Measurements from ENCODE around the gene HHATL.

The HHATL gene

GRCh38 chr3:42682301-42683070, 20.1 kb downstream of the HHATL start:
- DNase-seq, result no peak

- DNase-seq, result no peak
Measured at GRCh38 chr3:42681361-42682038, 21.1 kb downstream of the HHATL start.

DNA sequence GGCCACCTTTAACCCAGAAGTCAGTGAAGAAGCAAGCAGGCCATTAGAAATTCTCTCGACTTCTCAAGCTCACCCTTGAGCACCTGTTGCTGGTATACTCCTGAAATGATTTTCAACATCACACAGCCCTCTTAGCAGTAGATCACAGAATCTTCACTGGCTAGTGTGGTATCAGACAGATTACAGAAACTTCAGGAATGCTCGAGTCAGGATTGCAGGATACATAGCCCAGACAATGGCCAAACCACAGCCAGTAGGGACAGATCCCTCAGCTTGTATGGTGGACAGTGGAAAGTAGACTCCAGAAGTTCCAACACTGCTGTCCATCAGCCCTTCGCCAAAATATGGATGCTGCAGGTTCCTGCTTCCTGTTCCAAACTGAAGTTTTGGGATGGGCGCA, 21.8 kb downstream of the HHATL start:
- DNase-seq, result no peak

DNA sequence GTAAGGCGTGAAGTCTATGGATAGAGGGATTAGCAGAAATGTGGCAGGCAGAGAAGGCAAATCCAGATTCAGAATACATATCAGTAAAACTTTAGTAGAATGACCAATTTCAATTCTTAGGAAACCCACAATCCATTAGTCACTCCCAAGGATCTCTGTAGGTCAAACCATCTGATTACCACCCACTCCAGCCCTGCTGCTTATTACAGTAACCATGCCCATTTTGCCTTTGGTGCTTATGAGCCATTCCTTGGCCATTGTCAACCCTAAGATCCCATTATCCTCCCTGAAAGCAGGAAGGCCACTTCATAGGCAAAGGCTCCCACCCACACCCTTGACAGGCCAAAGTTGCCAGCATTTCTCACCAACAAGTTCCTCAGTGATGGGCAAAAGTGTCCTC, 22.3 kb downstream of the HHATL start:
- no peak for DNase-seq

DNA sequence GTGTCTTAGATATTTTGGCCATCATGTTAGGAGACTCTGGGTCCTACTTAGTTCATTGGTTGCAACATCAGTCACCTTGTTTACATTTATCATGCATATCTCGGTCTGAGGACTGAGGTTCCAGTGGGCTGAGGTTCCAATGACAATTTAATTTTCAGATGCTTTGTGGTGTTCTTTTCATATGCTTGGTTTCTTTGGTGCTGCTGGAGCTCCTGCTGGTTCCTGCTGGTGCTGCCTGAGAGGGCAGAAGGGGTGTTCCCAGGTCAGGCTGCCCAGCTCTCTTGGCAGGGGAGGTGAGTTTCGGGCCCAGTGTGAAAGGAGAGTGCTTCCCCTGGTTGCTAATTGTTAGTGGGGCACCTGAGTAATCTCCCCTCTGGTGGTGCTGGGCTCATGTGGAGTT, 24.2 kb downstream of the HHATL start:
- DNase-seq, result no peak

GRCh38 chr3:42675909-42676308, 26.7 kb downstream of the HHATL start:
- DNase-seq, result no peak

DNA sequence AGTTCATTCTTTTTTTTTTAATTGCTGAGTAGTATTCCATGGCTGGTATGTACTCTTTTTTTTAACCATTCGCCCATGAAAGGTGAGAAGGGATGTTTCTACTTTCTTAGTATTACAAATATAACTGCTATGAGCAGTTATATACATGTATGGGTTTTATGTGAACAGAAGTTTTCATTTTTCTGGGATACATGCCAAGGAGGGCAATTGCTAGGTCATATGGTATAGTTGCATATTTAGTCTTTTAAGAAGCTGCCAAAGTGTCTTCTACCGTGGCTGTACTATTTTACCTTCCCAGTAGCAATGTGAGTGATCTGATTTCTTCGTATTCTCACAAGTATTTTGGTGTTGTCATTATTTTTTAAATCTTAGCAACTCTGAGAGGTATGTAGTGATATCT, 28.5 kb downstream of the HHATL start:
- DNase-seq, result no peak

GRCh38 chr3:42673082-42673481, 29.5 kb downstream of the HHATL start:
- no peak for DNase-seq

DNA sequence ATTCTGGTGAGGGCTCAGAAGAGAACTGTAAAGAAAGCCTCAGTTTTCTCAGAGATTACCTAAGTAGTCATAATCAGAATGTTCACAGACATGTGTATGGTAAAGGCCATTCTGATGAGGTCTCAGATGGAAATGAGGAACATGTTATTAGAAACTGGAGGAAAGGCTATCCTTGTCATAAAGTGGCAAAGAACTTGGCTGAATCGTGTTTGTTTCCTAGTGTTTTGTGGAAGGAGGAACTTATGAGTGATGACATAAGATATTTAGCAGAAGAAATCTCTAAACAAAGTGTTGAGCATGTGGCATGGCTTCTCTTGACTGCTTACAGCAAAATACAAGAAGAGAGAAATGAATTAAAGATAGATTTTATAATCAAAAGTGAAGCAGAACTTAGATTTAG, 30.1 kb downstream of the HHATL start:
- no peak for DNase-seq

- no peak for DNase-seq
Measured at GRCh38 chr3:42670670-42671069, 31.9 kb downstream of the HHATL start.

- no peak for DNase-seq
Measured at GRCh38 chr3:42670051-42670576, 32.5 kb downstream of the HHATL start.

GRCh38 chr3:42668793-42669217, 33.8 kb downstream of the HHATL start:
- no peak for DNase-seq

- DNase-seq, result no peak
Measured at GRCh38 chr3:42668413-42668760, 34.2 kb downstream of the HHATL start.

DNA sequence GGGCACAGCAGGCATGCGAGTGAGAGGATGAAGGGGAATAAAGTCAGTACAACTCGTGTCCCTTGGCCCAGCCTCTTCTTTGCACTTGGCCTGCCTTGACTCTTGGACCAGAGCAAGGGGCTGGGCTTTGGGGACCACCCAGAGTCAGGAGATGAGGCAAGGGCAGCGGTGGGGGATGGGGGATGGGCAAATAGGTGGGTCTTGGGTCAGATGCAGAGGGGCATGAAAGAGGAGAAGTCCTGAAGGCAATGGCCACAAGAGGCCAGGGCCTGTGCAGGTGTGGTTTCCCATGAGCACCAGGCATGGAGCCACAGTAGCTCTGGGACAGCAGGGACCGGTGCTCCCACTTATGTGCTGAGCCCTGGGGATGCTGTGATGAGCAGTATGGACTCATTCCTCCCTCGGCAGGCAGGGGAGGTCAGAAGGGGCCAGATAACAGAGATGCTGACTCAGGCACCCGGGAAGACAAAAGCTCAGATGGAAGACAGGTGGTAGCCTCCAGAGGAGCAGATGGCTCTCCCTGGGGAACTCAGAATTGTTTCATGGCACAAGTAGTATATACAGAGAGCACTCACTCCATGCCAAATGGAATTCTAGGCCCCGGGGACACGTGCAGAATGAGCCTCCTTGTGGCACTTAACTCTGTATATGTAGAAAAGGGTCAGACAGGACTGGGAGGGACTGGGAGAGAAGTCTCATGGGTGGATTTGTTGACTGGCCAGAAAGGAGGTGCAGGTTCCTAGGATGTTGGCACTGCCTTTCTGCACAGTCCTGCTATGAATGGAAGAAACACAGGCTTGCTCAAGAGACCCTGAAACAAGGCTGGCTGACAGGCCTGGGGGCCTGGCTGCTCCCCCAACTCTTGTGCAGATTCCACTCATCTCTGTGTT, 34.8 kb downstream of the HHATL start:
- peak in 1 of 2 experiments; percentile 16 for DNase-seq

DNA sequence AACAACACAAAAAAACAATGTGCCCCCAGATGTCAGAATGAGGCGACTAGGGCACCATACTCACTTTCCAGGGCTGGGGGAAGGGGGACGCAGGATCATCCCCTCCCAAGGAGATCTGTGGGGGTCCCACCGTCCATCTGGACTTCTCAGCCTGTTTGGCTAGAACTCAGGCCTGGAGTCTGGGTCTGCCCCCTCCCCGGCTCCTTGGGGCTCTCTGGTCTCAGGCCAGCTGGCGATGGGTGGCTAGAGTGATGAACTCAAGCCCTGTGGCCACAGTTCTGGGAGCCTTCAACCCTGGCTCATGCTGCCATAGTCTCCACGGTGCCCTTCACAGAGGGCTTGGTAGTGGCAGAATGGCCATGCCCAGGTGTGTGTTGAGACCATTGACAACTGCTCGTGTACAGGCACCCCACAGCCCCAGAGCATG, 35.5 kb downstream of the HHATL start:
- no peak for DNase-seq

GRCh38 chr3:42666577-42666998, 36.0 kb downstream of the HHATL start:
- DNase-seq, result no peak

DNA sequence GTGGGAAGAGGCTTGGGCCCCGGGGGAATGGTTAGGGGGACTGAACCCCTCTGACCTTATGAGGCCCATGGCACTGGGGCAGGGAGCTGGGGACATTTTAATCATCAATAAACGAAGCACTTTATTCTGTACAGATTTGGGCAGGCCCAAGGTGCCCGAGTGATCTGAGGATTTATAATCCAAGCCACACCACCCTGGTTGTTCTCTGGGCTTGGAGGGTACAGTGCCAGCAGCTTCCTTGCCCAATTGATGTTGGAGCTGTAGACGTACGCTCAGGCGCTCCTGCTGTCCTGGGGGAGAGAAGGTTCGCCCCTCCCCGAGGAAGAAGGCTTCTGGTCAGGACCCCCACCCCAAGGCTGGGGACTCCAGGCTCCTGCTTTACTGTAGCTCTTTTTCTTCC, 36.6 kb downstream of the HHATL start:
- DNase-seq, result no peak

DNA sequence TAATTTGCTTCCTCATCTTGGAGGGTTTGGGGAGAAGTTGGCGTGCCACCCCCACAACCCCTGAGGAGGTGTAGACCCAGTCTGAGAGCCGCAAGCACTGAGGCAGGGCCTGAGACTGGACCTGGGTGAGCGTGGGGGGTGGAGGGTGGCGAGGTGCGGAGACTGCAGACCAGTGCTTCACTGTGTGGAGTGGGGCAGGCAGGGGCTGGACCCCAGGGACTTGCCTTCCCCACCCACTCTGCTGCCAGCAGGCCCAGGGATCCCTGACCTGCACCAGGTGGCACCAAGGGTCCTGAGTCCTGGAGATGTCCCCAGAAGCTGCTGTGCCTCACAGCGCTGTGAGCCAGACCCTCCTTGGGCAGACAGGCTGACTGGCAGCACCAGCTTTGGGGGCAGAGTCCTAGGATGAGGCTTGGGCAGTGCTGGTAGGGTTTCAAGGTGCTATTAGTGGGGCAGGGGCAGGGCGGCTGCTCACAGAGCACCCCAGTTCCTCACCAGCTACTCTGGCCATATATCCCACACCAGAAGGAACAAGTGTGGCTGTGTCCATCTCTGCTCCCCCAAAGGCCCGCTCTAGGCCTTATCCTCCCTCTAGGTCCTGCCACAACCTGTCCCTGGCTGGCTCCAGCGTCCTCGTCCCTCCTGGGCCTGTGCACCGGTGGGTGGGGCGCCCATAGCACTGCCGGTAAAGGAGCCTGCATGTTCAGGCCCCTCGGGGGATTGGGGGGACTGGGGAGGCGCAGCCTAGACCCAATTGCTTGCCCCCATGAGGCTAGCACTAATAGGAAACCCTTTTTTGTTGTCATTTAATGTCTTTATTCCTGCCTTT, 37.3 kb downstream of the HHATL start:
- DNase-seq, result no peak

GRCh38 chr3:42664438-42664803, 38.2 kb downstream of the HHATL start:
- DNase-seq, result no peak

DNA sequence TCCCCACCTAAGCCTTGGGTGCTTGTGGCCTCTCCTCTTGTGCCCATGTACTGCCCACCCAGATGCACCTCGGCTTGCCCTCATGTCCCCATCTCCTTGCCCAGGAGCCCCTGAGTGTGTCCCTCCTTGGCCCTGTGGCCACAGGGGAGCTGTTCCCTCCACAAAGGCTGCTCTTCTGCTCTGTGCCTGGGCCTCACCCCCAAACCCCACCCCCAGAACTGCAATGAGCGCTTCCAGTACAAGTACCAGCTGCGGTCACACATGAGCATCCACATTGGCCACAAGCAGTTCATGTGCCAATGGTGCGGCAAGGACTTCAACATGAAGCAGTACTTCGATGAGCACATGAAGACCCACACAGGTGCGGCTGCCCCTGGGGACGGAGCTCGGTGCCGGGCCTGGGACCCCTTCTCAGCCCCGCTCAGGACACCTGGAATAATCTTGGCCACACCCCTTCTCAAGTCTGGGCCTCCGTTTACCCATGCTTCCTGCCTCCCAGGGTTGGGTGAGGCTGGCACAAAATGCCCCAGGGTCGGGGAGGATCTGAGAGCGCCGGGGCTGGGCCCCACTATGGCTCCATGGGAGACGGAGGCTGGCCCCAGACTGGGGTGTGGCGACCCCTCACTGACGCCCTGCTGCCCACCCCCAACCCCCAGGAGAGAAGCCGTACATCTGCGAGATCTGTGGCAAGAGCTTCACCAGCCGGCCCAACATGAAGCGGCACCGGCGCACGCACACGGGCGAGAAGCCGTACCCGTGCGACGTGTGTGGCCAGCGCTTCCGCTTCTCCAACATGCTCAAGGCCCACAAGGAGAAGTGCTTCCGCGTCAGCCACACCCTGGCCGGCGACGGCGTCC, 38.8 kb downstream of the HHATL start:
- no peak for DNase-seq

- no peak for DNase-seq
Measured at GRCh38 chr3:42662813-42663535, 39.6 kb downstream of the HHATL start.

Measured in SHP77 (cell line).